Testis (tissue), 3 donors: ENCODE data around the gene TMEM183A. TPM values are rescaled to one million over a fixed set of nuclear protein-coding genes. Genes with fewer than 3 reads are reported as not detected.

Experiments
- DNase-seq: peaks from one replicate; pipeline ENCODE4 v3.0.0-alpha.2; 2019
- H3K27ac ChIP-seq, 2 donors: fragments of 200-600 bp; sonication (generic); one replicate each; pipeline ENCODE4 v1.5.1; 2019
- H3K27me3 ChIP-seq: fragments of 200-600 bp; sonication (generic); one replicate; pipeline ENCODE4 v1.5.1; 2019
- H3K36me3 ChIP-seq: fragments of 200-600 bp; sonication (generic); one replicate; pipeline ENCODE4 v1.5.1; 2017; ENCODE audit warnings: low read depth; ENCODE audit errors: missing control alignments
- H3K4me1 ChIP-seq: fragments of 200-600 bp; sonication (generic); one replicate; pipeline ENCODE4 v1.5.1; 2019
- H3K4me3 ChIP-seq, 2 donors: fragments of 200-600 bp; sonication (generic); one replicate each; pipeline ENCODE4 v1.5.1; 2017 to 2019
- H3K9me3 ChIP-seq: fragments of 200-600 bp; sonication (generic); one replicate; pipeline ENCODE4 v1.5.1; 2017
- POLR2A ChIP-seq: fragments of 450-650 bp; IDR thresholded peaks from one replicate; pipeline ENCODE4 v1.6.1; 2017; ENCODE audit warnings: antibody characterized with exemption, mild to moderate bottlenecking, moderate library complexity
- WGBS, 2 donors: methylation state at CpG; one replicate each; pipeline ENCODE4 v1.1.5; 2018; 5-methylcytosine and 5-hydroxymethylcytosine counted together
- intact Hi-C: fragments of 100-400 bp; cut with DNase I; formaldehyde crosslinking; loops from one replicate; pipeline ENCODE4 v1.15.1; 2023; ENCODE audit warnings: low total_unique reads
- polyA plus RNA-seq: library from polyadenylated mRNA; stranded (reverse); fragments of 350-450 nt; fragmentation: Illumina TruSeq; extraction: RNeasy Lipid Tissue Mini Kit (QIAGEN cat#74804); gene quantifications from one replicate; pipeline ENCODE4 v1.2.3, GENCODE V29; 2014; ENCODE audit warnings: low read depth, low replicate concordance; ENCODE audit not compliant: insufficient read depth
- total RNA-seq, 2 donors: library from RNA; depleted of rRNA; stranded (reverse); fragments of >200 nt; gene quantifications; one replicate each; pipeline ENCODE4 v1.2.3, GENCODE V29; 2016
- TF ChIP-seq, protein P1 (sequence below), 3 experiments: fragments of 450-650 bp in 2 of 3; fragments of 200-600 bp in 1 of 3; sonication (generic) in 1 of 3; IDR thresholded peaks; one replicate each; pipeline ENCODE4 v1.5.1; 2016 to 2019; ENCODE audit warnings: antibody characterized with exemption in 3 of 3, mild to moderate bottlenecking in 2 of 3, moderate library complexity in 1 of 3

TMEM183A gene
- total and polyA plus RNA-seq, 3 donors from 2014 or later = 114 to 135 (median 129) TPM

DNA sequence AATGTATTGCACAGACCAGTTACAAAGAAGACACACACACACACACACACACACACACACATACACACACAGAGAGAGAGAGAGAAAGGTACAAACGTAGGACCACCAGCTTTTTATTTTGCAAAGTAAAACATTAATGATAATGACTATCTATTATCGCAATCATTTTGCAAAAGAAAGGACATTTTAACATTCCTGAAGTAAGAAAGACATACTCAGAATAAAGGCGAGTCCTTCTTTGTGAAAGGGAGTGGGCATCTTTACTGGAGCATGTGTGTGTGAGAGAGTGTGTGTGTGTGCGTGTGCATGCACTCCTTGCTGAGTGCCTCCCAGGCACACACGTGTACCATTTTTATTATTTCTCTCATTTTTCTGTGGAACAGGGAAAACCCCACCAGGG, 47.5 kb downstream of the TMEM183A start:
- Histone ChIP-seq H3K4me1 (peaks cover 8% of the 10 kb centered on the region), H3K27me3 (no peaks in the 10 kb centered on the region), H3K4me3 (no peak overlapping the region), H3K27ac (no peak overlapping the region), H3K36me3 (no peaks in the 10 kb centered on the region), H3K9me3 (no peaks in the 10 kb centered on the region)
- no peak for TF ChIP-seq POLR2A
- TF ChIP-seq, protein P1, sequence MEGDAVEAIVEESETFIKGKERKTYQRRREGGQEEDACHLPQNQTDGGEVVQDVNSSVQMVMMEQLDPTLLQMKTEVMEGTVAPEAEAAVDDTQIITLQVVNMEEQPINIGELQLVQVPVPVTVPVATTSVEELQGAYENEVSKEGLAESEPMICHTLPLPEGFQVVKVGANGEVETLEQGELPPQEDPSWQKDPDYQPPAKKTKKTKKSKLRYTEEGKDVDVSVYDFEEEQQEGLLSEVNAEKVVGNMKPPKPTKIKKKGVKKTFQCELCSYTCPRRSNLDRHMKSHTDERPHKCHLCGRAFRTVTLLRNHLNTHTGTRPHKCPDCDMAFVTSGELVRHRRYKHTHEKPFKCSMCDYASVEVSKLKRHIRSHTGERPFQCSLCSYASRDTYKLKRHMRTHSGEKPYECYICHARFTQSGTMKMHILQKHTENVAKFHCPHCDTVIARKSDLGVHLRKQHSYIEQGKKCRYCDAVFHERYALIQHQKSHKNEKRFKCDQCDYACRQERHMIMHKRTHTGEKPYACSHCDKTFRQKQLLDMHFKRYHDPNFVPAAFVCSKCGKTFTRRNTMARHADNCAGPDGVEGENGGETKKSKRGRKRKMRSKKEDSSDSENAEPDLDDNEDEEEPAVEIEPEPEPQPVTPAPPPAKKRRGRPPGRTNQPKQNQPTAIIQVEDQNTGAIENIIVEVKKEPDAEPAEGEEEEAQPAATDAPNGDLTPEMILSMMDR (IDR thresholded peaks at IDR 0.05) = no peak
- intact Hi-C loops = no loop called here
- 85 to 94% methylated on average over 5 of the region's 5 CpGs for WGBS, 2 donors
- no peak for DNase-seq

DNA sequence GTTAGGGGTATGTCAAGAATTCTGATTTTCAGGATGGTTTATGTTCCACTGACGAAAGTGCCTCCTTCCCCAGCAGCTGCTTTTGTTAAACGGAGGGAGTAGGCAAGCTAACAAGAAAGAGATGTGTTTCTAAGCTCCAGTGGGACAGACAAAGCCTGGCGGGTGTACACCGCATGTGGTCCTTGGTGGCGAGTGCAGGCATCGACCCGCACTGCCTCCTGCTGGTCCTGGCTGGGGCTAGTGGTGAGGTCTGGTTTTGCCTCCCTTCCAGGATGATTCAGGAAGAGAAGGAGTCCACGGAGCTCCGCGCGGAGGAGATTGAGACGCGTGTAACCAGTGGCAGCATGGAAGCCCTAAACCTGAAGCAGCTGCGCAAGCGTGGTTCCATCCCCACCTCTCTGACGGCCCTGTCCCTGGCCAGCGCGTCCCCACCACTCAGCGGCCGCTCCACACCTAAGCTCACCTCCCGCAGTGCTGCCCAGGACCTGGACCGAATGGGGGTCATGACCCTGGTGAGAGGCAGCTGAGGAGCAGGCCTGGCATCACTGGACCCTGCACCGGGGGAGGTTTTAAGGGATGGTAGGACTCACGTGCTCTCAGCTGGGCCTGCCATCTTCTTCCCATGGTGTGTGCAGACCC, 48.1 kb downstream of the TMEM183A start:
- no peak for DNase-seq

GRCh38 chr1:203056012-203056411, 48.8 kb downstream of the TMEM183A start:
- WGBS, 2 donors = 86 to 87% methylated on average over 5 to 7 of the region's 7 CpGs
- peaks cover 8% of the 10 kb centered on the region for H3K4me1 ChIP-seq
- H3K4me3 ChIP-seq = no peak overlapping the region
- intact Hi-C loops = no loop called here
- H3K36me3 ChIP-seq = no peaks in the 10 kb centered on the region
- no peaks in the 10 kb centered on the region for H3K9me3 ChIP-seq
- no peak overlapping the region for H3K27ac ChIP-seq
- no peak for DNase-seq
- no peak for TF ChIP-seq POLR2A
- TF ChIP-seq, protein P1 (IDR thresholded peaks at IDR 0.05) = no peak
- no peaks in the 10 kb centered on the region for H3K27me3 ChIP-seq

More for the DNA sequence above, 48.1 kb downstream of the TMEM183A start:
- intact Hi-C loops = no loop called here
- H3K27ac ChIP-seq = no peak overlapping the region
- H3K36me3 ChIP-seq = no peaks in the 10 kb centered on the region
- TF ChIP-seq, protein P1 (IDR thresholded peaks at IDR 0.05) = no peak
- TF ChIP-seq POLR2A = no peak
- H3K27me3 ChIP-seq = no peaks in the 10 kb centered on the region
- H3K4me1 ChIP-seq = peaks cover 8% of the 10 kb centered on the region
- H3K9me3 ChIP-seq = no peaks in the 10 kb centered on the region
- no peak overlapping the region for H3K4me3 ChIP-seq
- WGBS, 2 donors = 89 to 94% methylated on average over 15 to 20 of the region's 24 CpGs

DNA sequence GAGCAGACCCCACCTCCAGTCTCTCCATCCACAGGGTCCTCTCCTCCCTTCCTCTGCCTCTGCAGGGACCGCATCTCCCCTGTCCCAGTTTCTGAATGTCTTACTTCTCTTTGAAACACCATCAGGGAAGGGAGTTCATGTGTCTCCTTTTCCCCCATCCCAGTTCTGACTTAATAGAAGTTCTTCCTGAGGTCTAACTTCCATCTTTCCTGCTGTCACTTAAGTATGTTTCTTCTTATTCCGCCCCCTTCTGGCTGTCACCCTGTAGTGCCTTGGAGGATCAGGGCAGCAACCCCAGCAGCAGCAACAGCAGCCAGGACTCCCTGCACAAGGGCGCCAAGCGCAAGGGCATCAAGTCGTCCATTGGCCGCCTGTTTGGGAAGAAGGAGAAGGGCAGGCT, 49.3 kb downstream of the TMEM183A start:
- peaks cover 8% of the 10 kb centered on the region for H3K4me1 ChIP-seq
- TF ChIP-seq, protein P1 (IDR thresholded peaks at IDR 0.05) = no peak
- TF ChIP-seq POLR2A = no peak
- 96 to 98% methylated on average over 6 of the region's 6 CpGs for WGBS, 2 donors
- H3K4me3 ChIP-seq = no peak overlapping the region
- intact Hi-C loops = no loop called here
- H3K9me3 ChIP-seq = no peaks in the 10 kb centered on the region
- no peak overlapping the region for H3K27ac ChIP-seq
- H3K36me3 ChIP-seq = no peaks in the 10 kb centered on the region
- DNase-seq = no peak
- H3K27me3 ChIP-seq = no peaks in the 10 kb centered on the region
